Measurements from ENCODE around the gene CENPVL1. TPM values are rescaled to one million over a fixed set of nuclear protein-coding genes. Genes with fewer than 3 reads are reported as not detected.

Gene CENPVL1
- total and polyA plus RNA-seq, 2 experiments from 2014 or later: 2.9 to 5.2 TPM

DNA sequence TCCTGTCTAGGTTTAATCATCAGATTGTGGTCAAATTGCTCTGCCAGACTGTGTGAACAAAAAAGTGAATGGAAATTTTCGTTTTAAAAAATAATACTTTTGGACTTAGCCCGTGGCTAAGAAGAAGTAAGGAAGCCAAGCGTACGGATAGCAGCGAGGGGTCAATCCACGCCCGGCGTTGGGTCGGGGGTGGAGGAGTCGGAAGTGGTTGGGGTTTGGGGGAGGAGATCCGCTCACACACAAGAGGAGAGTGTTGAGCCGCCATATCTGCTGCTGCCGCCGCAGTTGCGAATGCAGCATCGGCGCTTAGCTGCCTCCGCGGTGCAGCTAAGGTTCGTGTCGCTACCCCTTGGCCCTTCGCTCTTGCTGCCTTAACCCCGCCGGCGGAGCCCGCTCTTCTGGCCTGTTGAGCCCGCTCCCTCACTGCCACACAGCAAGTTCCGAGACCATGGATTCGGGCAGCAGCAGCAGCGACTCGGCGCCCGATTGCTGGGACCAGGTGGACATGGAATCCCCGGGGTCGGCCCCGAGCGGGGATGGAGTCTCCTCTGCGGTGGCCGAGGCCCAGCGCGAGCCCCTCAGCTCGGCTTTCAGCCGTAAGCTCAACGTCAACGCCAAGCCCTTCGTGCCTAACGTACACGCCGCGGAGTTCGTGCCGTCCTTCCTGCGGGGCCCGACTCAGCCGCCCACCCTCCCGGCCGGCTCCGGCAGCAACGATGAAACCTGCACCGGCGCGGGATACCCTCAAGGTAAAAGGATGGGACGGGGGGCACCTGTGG is 33.1 kb downstream of the CENPVL1 start, which contains the start of gene GSPT2:
Gene GSPT2 (plus strand): TSS at position 264 of the 779 bp plus-strand sequence. CDS start 185 bp downstream, at position 449.
- peak within 1 kb of the TSS; percentile 72 for H3K4me2 ChIP-seq
- TF ChIP-seq NANOG (IDR thresholded peaks at IDR 0.05; ENCODE audit: borderline replicate concordance) (no peak), POLR2AphosphoS5 (IDR thresholded peaks at IDR 0.05; ENCODE audit: low read depth) (peak; percentile 74), JUNB (IDR thresholded peaks at IDR 0.05; ENCODE audit: unreplicated experiment) (no peak), CREB1 (CRISPR knock-in tag; IDR thresholded peaks at IDR 0.05; ENCODE audit: low read depth) (no peak), EZH2 (IDR thresholded peaks at IDR 0.05; ENCODE audit: low read depth, unreplicated experiment) (no peak)
- TF ChIP-seq, protein P1, sequence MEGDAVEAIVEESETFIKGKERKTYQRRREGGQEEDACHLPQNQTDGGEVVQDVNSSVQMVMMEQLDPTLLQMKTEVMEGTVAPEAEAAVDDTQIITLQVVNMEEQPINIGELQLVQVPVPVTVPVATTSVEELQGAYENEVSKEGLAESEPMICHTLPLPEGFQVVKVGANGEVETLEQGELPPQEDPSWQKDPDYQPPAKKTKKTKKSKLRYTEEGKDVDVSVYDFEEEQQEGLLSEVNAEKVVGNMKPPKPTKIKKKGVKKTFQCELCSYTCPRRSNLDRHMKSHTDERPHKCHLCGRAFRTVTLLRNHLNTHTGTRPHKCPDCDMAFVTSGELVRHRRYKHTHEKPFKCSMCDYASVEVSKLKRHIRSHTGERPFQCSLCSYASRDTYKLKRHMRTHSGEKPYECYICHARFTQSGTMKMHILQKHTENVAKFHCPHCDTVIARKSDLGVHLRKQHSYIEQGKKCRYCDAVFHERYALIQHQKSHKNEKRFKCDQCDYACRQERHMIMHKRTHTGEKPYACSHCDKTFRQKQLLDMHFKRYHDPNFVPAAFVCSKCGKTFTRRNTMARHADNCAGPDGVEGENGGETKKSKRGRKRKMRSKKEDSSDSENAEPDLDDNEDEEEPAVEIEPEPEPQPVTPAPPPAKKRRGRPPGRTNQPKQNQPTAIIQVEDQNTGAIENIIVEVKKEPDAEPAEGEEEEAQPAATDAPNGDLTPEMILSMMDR (conservative IDR thresholded peaks at IDR 0.05; ENCODE audit: low read depth in 2 of 2): no peak
- TF ChIP-seq, protein P2, sequence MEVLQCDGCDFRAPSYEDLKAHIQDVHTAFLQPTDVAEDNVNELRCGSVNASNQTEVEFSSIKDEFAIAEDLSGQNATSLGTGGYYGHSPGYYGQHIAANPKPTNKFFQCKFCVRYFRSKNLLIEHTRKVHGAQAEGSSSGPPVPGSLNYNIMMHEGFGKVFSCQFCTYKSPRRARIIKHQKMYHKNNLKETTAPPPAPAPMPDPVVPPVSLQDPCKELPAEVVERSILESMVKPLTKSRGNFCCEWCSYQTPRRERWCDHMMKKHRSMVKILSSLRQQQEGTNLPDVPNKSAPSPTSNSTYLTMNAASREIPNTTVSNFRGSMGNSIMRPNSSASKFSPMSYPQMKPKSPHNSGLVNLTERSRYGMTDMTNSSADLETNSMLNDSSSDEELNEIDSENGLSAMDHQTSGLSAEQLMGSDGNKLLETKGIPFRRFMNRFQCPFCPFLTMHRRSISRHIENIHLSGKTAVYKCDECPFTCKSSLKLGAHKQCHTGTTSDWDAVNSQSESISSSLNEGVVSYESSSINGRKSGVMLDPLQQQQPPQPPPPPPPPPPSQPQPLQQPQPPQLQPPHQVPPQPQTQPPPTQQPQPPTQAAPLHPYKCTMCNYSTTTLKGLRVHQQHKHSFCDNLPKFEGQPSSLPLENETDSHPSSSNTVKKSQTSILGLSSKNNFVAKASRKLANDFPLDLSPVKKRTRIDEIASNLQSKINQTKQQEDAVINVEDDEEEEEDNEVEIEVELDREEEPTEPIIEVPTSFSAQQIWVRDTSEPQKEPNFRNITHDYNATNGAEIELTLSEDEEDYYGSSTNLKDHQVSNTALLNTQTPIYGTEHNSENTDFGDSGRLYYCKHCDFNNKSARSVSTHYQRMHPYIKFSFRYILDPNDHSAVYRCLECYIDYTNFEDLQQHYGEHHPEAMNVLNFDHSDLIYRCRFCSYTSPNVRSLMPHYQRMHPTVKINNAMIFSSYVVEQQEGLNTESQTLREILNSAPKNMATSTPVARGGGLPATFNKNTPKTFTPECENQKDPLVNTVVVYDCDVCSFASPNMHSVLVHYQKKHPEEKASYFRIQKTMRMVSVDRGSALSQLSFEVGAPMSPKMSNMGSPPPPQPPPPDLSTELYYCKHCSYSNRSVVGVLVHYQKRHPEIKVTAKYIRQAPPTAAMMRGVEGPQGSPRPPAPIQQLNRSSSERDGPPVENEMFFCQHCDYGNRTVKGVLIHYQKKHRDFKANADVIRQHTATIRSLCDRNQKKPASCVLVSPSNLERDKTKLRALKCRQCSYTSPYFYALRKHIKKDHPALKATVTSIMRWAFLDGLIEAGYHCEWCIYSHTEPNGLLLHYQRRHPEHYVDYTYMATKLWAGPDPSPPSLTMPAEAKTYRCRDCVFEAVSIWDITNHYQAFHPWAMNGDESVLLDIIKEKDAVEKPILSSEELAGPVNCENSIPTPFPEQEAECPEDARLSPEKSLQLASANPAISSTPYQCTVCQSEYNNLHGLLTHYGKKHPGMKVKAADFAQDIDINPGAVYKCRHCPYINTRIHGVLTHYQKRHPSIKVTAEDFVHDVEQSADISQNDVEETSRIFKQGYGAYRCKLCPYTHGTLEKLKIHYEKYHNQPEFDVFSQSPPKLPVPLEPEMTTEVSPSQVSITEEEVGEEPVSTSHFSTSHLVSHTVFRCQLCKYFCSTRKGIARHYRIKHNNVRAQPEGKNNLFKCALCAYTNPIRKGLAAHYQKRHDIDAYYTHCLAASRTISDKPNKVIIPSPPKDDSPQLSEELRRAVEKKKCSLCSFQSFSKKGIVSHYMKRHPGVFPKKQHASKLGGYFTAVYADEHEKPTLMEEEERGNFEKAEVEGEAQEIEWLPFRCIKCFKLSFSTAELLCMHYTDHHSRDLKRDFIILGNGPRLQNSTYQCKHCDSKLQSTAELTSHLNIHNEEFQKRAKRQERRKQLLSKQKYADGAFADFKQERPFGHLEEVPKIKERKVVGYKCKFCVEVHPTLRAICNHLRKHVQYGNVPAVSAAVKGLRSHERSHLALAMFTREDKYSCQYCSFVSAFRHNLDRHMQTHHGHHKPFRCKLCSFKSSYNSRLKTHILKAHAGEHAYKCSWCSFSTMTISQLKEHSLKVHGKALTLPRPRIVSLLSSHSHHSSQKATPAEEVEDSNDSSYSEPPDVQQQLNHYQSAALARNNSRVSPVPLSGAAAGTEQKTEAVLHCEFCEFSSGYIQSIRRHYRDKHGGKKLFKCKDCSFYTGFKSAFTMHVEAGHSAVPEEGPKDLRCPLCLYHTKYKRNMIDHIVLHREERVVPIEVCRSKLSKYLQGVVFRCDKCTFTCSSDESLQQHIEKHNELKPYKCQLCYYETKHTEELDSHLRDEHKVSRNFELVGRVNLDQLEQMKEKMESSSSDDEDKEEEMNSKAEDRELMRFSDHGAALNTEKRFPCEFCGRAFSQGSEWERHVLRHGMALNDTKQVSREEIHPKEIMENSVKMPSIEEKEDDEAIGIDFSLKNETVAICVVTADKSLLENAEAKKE (CRISPR knock-in tag; IDR thresholded peaks at IDR 0.05): no peak
- peak within 1 kb of the TSS; percentile 72 for H3K4me3 ChIP-seq
- 0 out of 2 replicates have a peak, but pooled peaks cover 5% of the 10 kb centered on the region for H4K20me1 ChIP-seq (replicated peaks; ENCODE audit: insufficient read depth)
- peak; percentile 89 for ATAC-seq
- Mint-ChIP-seq H3K27me3 (ENCODE audit: insufficient read depth, low read depth, poor library complexity) (no peaks in the 10 kb centered on the region), H3K4me3 (peak within 1 kb of the TSS; percentile 94), H3K4me1 (peaks cover 9% of the 10 kb centered on the region), H3K27ac (peak within 1 kb of the TSS; percentile 92), H3K9me3 (no peaks in the 10 kb centered on the region; the same call in 2 of the 3 replicates), H3K36me3 (ENCODE audit: low read depth) (peaks cover 26% of the 10 kb centered on the region)
- H2AFZ ChIP-seq: peak within 1 kb of the TSS; percentile 23; the same call in 1 of the 2 replicates
- peak within 1 kb of the TSS; percentile 75 for H3K27ac ChIP-seq (ENCODE audit: low read depth)
- peaks cover 7% of the 10 kb centered on the region; the same call in 1 of the 2 replicates for H3K4me1 ChIP-seq (ENCODE audit: insufficient read depth)
- no peaks in the 10 kb centered on the region for H3K9me2 ChIP-seq (ENCODE audit: insufficient read depth)
- peak; percentile 59 for DNase-seq (ENCODE audit: low spot score)
- H3K79me2 ChIP-seq (replicated peaks; ENCODE audit: insufficient read depth): peaks cover 26% of the 10 kb centered on the region
- H3K36me3 ChIP-seq (ENCODE audit: insufficient read depth): no peaks in the 10 kb centered on the region; the same call in 1 of the 2 replicates
- no peaks in the 10 kb centered on the region for H3F3A ChIP-seq (replicated peaks; ENCODE audit: low read depth)
- H3K27me3 ChIP-seq (ENCODE audit: insufficient read depth): no peaks in the 10 kb centered on the region

Data from GM23338 (cell line).